WTC11 (cell line): ENCODE measurements around the gene CD44.

ENCODE experiments used
- CREB1 ChIP-seq: sonication (generic); formaldehyde crosslinking; IDR thresholded peaks from 2 replicates; pipeline ENCODE4 v1.8.0; 2023; ENCODE audit warnings: mild to moderate bottlenecking, missing genetic modification reagents
- NFE2L1 ChIP-seq: sonication (generic); formaldehyde crosslinking; IDR thresholded peaks from 2 replicates; pipeline ENCODE4 v1.8.1; 2023; ENCODE audit warnings: missing genetic modification reagents
- NR3C1 ChIP-seq: sonication (generic); formaldehyde crosslinking; conservative IDR thresholded peaks from 2 replicates; pipeline ENCODE4 v1.8.1; 2023; ENCODE audit warnings: low read depth, mild to moderate bottlenecking, missing genetic modification reagents
- TEAD4 ChIP-seq: sonication (generic); formaldehyde crosslinking; IDR thresholded peaks from 2 replicates; pipeline ENCODE4 v1.8.0; 2022; ENCODE audit warnings: mild to moderate bottlenecking, missing genetic modification reagents
- ZNF121 ChIP-seq: sonication (generic); formaldehyde crosslinking; IDR thresholded peaks from 2 replicates; pipeline ENCODE4 v1.8.0; 2023; ENCODE audit warnings: missing genetic modification reagents
- TF ChIP-seq, protein P1 (sequence below): fragments of 200-600 bp; IDR thresholded peaks from 2 replicates; pipeline ENCODE4 v1.8.0; 2022; ENCODE audit warnings: antibody characterized with exemption
- TF ChIP-seq, protein P2 (sequence below): sonication (generic); formaldehyde crosslinking; IDR thresholded peaks from 2 replicates; pipeline ENCODE4 v1.8.0; 2022; ENCODE audit warnings: mild to moderate bottlenecking, missing genetic modification reagents
- TF ChIP-seq, protein P3 (sequence below): sonication (generic); formaldehyde crosslinking; IDR thresholded peaks from 2 replicates; pipeline ENCODE4 v1.8.0; 2022; ENCODE audit warnings: mild to moderate bottlenecking, missing genetic modification reagents

DNA sequence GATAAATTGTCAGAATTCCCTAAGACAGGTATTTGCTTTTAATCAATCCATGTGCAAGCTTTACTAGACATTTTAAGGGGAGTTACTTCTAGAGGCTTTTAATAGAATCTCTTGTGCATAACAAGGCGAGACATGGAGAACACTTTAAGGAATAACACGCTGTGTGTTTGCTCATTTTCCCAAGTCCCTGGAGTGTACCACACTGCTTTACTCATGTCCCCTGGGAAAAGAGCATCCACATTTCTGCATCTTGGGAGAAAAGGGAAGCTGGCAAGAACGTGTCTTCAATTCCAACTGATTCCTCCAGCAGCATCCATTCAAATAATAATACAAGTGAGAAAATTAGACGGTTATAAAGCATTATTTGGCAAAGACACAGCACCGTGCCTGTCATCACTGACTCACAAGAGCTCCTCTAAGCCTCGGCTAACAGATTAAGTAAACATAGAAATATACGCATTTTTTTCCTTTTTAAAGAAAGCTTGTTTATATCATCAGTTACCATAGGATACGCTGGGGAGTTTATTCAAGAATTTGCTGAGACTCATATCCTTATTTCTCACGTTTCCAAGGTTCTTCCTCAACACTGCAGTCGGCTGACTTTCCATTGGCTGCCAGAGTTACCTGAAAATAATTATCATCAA lies 121.5 kb downstream of the CD44 start:
- TF ChIP-seq, protein P1, sequence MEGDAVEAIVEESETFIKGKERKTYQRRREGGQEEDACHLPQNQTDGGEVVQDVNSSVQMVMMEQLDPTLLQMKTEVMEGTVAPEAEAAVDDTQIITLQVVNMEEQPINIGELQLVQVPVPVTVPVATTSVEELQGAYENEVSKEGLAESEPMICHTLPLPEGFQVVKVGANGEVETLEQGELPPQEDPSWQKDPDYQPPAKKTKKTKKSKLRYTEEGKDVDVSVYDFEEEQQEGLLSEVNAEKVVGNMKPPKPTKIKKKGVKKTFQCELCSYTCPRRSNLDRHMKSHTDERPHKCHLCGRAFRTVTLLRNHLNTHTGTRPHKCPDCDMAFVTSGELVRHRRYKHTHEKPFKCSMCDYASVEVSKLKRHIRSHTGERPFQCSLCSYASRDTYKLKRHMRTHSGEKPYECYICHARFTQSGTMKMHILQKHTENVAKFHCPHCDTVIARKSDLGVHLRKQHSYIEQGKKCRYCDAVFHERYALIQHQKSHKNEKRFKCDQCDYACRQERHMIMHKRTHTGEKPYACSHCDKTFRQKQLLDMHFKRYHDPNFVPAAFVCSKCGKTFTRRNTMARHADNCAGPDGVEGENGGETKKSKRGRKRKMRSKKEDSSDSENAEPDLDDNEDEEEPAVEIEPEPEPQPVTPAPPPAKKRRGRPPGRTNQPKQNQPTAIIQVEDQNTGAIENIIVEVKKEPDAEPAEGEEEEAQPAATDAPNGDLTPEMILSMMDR = no peak
- TF ChIP-seq TEAD4 (no peak), NFE2L1 (CRISPR knock-in tag) (no peak), NR3C1 (no peak), CREB1 (CRISPR knock-in tag) (no peak), ZNF121 (CRISPR knock-in tag) (no peak)
- TF ChIP-seq, protein P2, sequence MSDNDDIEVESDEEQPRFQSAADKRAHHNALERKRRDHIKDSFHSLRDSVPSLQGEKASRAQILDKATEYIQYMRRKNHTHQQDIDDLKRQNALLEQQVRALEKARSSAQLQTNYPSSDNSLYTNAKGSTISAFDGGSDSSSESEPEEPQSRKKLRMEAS (CRISPR knock-in tag) = no peak
- TF ChIP-seq, protein P3, sequence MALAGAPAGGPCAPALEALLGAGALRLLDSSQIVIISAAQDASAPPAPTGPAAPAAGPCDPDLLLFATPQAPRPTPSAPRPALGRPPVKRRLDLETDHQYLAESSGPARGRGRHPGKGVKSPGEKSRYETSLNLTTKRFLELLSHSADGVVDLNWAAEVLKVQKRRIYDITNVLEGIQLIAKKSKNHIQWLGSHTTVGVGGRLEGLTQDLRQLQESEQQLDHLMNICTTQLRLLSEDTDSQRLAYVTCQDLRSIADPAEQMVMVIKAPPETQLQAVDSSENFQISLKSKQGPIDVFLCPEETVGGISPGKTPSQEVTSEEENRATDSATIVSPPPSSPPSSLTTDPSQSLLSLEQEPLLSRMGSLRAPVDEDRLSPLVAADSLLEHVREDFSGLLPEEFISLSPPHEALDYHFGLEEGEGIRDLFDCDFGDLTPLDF = no peak
